ENCODE data around the gene DUSP3.

DNA sequence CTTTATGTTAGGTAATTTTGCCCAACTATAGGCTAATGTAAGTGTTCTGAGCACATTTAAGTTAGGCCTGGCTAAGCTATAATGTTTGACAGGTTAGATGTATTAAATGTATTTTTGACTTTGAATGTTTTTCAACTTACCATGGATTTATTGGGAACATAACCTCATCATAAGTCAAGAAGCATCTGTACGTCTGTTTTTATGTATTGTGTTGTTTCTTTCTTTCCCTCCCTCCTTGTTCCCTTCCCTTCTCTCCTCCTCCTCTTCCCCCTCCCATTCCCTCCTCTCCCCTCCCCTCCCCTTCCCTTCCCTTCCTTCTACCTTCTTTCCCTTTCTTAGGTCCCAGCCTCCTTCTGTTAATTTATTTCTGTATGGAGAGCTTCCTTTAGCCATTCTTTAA lies 10.7 kb upstream of the DUSP3 start:
- TF ChIP-seq, protein P1, sequence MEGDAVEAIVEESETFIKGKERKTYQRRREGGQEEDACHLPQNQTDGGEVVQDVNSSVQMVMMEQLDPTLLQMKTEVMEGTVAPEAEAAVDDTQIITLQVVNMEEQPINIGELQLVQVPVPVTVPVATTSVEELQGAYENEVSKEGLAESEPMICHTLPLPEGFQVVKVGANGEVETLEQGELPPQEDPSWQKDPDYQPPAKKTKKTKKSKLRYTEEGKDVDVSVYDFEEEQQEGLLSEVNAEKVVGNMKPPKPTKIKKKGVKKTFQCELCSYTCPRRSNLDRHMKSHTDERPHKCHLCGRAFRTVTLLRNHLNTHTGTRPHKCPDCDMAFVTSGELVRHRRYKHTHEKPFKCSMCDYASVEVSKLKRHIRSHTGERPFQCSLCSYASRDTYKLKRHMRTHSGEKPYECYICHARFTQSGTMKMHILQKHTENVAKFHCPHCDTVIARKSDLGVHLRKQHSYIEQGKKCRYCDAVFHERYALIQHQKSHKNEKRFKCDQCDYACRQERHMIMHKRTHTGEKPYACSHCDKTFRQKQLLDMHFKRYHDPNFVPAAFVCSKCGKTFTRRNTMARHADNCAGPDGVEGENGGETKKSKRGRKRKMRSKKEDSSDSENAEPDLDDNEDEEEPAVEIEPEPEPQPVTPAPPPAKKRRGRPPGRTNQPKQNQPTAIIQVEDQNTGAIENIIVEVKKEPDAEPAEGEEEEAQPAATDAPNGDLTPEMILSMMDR (IDR thresholded peaks at IDR 0.05) = no peak
- TF ChIP-seq POLR2A (IDR thresholded peaks at IDR 0.05) (no peak), EP300 (IDR thresholded peaks at IDR 0.05) (no peak)

Data from ovary (tissue), 3 donors.